Nephron (organoid): ENCODE results near the gene ZFYVE28.
A peak's percentile ranks its signal among the peaks of the same experiment; 100 is the strongest.

ENCODE experiments used
- H3K27ac Mint-ChIP-seq, 3 experiments: 2 replicates each; pipeline ENCODE4 v1.8.0; 2020; ENCODE audit warnings: mixed read lengths in 3 of 3, mild to moderate bottlenecking in 2 of 3, moderate library complexity in 1 of 3
- H3K27me3 Mint-ChIP-seq: 2 replicates; pipeline ENCODE4 v1.8.0; 2021; ENCODE audit warnings: low read depth, mild to moderate bottlenecking, moderate library complexity, mixed read lengths
- H3K36me3 Mint-ChIP-seq: 2 replicates; pipeline ENCODE4 v1.8.0; 2020; ENCODE audit warnings: low read depth, mixed read lengths
- H3K4me1 Mint-ChIP-seq: 2 replicates; pipeline ENCODE4 v1.8.0; 2020; ENCODE audit warnings: mixed read lengths
- H3K4me3 Mint-ChIP-seq, 3 experiments: 2 replicates each; pipeline ENCODE4 v1.8.0; 2020; ENCODE audit warnings: mild to moderate bottlenecking in 3 of 3, mixed read lengths in 3 of 3, moderate library complexity in 2 of 3
- H3K9me3 Mint-ChIP-seq: 2 replicates; pipeline ENCODE4 v1.8.0; 2020; ENCODE audit warnings: mixed read lengths
- TF ChIP-seq, protein P1 (sequence below), 3 experiments: fragments of 200-600 bp; sonication (generic); IDR thresholded peaks; one replicate each; pipeline ENCODE4 v1.5.0; 2021; ENCODE audit warnings: antibody characterized with exemption in 3 of 3; ENCODE audit not compliant: unreplicated experiment in 3 of 3

The ZFYVE28 gene

DNA sequence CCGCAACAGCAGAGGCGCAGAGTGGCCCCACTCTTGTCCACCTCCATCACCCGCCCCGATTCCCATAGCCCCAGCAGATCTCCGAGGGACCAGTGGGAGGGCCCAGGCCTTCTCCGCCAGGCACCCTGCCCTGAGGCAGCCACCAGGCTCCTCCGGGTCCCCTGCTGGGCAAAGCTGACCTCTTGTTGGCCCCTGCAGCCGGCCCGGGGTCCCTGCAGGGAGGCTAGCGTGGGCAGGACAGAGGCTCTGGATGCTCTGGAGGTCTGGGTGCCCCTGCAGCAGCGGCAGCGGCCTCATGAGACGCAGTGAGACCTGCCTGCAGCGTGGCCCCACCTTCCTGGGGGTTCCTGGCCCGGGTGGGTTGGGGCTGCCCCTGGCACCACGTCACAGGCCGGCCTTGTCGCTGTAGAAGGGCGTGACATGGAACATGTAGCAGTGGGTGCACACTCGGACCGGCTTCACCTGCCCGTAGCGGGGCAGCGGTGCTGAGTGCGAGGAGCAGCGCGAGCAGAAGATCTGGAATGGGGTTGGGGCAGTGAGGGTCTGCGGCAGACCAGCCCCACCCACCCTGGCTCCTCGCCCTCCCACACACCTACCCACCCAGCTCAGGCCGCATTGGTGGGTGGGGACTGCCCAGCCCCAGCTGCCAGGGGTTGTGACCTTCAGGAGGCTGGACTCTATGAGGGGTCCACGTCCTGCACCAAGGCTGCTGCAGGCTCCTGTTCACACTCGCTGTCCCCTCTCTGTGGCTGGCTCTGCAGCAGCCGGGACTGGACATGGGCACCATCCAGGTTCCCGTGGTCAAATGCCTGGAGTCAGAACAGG lies 147.9 kb downstream of the ZFYVE28 start:
- Mint-ChIP-seq H3K36me3 (no peaks in the 10 kb centered on the region), H3K4me1 (peaks cover 34% of the 10 kb centered on the region), H3K27me3 (no peaks in the 10 kb centered on the region), H3K27ac (no peak overlapping the region), H3K4me3 (no peak overlapping the region), H3K9me3 (no peaks in the 10 kb centered on the region)
- TF ChIP-seq, protein P1, sequence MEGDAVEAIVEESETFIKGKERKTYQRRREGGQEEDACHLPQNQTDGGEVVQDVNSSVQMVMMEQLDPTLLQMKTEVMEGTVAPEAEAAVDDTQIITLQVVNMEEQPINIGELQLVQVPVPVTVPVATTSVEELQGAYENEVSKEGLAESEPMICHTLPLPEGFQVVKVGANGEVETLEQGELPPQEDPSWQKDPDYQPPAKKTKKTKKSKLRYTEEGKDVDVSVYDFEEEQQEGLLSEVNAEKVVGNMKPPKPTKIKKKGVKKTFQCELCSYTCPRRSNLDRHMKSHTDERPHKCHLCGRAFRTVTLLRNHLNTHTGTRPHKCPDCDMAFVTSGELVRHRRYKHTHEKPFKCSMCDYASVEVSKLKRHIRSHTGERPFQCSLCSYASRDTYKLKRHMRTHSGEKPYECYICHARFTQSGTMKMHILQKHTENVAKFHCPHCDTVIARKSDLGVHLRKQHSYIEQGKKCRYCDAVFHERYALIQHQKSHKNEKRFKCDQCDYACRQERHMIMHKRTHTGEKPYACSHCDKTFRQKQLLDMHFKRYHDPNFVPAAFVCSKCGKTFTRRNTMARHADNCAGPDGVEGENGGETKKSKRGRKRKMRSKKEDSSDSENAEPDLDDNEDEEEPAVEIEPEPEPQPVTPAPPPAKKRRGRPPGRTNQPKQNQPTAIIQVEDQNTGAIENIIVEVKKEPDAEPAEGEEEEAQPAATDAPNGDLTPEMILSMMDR (IDR thresholded peaks at IDR 0.05; ENCODE audit: unreplicated experiment in 3 of 3) = no peak

DNA sequence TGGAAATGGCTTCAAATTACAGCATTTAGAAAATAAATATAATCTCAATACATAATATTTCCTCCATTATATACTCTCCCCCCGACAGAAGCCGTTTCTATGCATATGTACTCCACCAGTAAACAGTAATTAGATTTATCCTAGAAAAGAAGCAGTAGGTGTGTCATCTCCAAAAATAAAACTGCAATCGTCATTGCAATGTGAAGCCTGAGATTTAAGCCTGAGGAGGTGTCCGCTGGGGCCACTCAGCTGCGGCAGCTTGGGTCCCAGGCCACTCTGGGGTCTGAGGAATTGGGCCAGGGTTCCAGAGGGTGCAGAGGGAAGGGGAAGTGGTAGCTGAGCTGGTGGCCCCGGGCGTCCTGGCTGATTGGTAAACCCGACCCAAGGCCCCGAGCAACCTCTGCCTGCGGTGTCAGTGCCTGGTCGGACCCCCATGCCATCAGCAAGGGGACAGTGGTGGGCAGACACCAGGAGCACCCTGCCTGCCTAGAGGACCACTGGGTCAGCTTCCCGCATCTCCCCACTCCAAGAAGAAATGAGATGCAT lies 148.8 kb downstream of the ZFYVE28 start:
- Mint-ChIP-seq H3K36me3 (no peaks in the 10 kb centered on the region), H3K27me3 (no peaks in the 10 kb centered on the region), H3K9me3 (no peaks in the 10 kb centered on the region), H3K4me3 (peak overlapping the region in 1 of 3 experiments; percentile 5), H3K27ac (peak overlapping the region in 2 of 3 experiments; percentile 25 to 69), H3K4me1 (peaks cover 34% of the 10 kb centered on the region)
- TF ChIP-seq, protein P1 (IDR thresholded peaks at IDR 0.05; ENCODE audit: unreplicated experiment in 3 of 3) = no peak

DNA sequence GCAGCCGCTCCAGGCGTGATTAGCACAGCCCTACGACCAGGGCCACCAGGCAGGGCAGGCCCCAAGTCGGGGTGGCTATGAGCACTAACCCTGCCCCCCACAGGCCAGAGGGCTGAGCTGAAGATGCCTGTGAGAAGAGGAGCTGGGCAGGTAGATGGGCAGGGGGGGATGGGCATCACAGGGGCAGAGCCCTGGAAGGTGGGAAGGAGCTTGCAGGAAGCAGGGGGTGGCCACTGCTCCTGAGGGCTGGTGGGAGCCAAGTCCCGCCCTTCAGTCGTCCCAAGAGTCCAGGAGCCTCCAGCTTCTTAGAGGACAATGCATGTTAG lies 149.3 kb downstream of the ZFYVE28 start:
- Mint-ChIP-seq H3K27ac (peak overlapping the region in 2 of 3 experiments; percentile 25 to 69), H3K4me1 (peaks cover 30% of the 10 kb centered on the region), H3K9me3 (no peaks in the 10 kb centered on the region), H3K27me3 (no peaks in the 10 kb centered on the region), H3K4me3 (peak overlapping the region in 1 of 3 experiments; percentile 5), H3K36me3 (no peaks in the 10 kb centered on the region)
- TF ChIP-seq, protein P1 (IDR thresholded peaks at IDR 0.05; ENCODE audit: unreplicated experiment in 3 of 3) = no peak

DNA sequence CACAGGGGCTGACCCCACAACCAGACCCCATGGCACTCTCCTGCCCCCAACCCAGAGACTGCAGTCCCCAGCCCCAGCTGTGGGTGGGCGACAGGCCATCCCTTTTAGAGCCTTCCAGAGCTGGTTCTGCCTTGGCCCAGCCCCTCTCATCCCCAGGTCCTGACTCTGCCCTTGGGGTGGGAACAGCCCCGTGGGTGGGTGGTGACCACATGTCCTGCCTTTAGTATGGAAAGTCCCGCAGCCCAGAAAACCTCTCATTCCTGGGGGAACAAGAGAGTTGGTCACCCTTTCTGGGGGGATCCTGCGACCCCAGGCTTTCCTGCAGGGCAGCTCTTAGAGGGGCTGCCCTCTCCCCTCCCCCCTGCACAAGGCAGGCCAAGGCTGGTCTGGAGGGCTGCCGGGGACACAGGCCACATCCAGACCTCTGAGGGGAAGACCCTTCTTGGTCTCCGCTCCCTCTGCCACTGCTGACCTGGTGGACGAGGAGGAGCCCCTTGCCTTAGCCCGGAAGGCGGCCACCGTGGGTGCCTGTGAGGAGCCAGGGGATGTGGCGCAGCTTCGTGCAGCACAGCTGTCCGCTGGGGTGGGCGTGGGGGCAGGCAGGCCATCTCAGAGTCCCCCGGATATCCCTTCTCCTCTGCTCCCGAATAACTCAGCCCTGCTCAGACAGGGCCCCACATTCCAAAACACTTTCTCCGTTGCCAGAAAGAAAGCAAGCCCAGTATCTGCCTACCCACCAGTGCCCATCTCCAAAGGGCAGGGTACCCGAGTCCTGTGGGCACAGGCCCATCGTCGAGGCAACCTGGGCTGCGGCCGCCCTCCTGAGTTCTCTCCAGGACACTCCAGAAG lies 149.9 kb downstream of the ZFYVE28 start:
- TF ChIP-seq, protein P1 (IDR thresholded peaks at IDR 0.05; ENCODE audit: unreplicated experiment in 3 of 3) = no peak
- H3K27ac Mint-ChIP-seq = peak overlapping the region in 1 of 3 experiments; percentile 69
- no peak overlapping the region for H3K4me3 Mint-ChIP-seq
- no peaks in the 10 kb centered on the region for H3K27me3 Mint-ChIP-seq
- no peaks in the 10 kb centered on the region for H3K36me3 Mint-ChIP-seq
- H3K9me3 Mint-ChIP-seq = no peaks in the 10 kb centered on the region
- H3K4me1 Mint-ChIP-seq = peaks cover 28% of the 10 kb centered on the region

DNA sequence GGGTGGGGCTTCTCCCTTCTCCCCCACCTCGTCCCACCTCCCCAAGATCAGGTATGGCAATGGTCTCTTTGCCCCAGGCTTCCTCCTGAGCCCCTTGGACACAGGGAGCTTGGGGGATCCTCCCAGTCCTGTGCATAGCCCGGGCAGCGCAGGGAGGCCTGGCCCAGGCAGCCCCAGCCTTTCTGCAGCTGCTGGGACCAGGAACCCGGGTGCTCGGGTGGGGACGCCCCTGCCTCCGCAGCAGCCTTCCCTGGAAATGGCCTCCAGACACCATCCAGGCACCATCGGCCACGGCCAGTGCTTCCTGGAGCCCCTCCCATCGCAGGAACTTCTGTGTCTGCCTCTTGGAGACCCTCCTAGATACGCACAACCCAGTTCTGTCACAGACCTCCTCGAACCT lies 150.6 kb downstream of the ZFYVE28 start:
- Mint-ChIP-seq H3K9me3 (no peaks in the 10 kb centered on the region), H3K36me3 (no peaks in the 10 kb centered on the region), H3K4me3 (no peak overlapping the region), H3K27me3 (no peaks in the 10 kb centered on the region), H3K4me1 (peaks cover 24% of the 10 kb centered on the region), H3K27ac (no peak overlapping the region)
- TF ChIP-seq, protein P1 (IDR thresholded peaks at IDR 0.05; ENCODE audit: unreplicated experiment in 3 of 3) = no peak
